ENCODE results near the gene PAK6. TPM values are rescaled to one million over a fixed set of nuclear protein-coding genes. Genes with fewer than 3 reads are reported as not detected.

Gene PAK6
- total RNA-seq, 2 donors from 2014 or later, result 4.9 to 10.4 TPM

DNA sequence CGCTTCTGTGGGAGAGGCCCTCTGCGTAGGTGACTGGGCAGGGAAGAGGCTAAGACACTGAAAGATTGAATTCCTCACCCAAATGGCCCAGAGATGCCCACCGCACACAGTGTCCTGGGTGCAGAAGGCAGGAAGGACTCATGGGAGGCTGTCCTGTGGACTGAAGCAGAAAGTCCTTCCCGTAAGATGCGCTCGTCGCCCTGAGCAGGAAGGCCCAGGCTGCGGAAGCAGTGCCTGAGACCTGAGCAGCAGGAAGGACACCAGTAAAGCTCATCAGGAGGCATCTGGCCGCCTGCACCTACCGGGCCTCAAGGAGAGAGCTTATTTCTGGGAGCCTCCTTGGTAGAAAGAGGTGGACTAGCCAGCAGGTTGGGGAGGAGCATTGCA is 3.3 kb downstream of the PAK6 start:
- TF ChIP-seq, protein P1, sequence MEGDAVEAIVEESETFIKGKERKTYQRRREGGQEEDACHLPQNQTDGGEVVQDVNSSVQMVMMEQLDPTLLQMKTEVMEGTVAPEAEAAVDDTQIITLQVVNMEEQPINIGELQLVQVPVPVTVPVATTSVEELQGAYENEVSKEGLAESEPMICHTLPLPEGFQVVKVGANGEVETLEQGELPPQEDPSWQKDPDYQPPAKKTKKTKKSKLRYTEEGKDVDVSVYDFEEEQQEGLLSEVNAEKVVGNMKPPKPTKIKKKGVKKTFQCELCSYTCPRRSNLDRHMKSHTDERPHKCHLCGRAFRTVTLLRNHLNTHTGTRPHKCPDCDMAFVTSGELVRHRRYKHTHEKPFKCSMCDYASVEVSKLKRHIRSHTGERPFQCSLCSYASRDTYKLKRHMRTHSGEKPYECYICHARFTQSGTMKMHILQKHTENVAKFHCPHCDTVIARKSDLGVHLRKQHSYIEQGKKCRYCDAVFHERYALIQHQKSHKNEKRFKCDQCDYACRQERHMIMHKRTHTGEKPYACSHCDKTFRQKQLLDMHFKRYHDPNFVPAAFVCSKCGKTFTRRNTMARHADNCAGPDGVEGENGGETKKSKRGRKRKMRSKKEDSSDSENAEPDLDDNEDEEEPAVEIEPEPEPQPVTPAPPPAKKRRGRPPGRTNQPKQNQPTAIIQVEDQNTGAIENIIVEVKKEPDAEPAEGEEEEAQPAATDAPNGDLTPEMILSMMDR (IDR thresholded peaks at IDR 0.05), result no peak
- intact Hi-C loops (cut with DNase I), result no loop called here
- no peak for DNase-seq
- no peaks in the 10 kb centered on the region for H3K4me1 ChIP-seq
- no peak overlapping the region for H3K4me3 ChIP-seq
- H3K9me3 ChIP-seq, result no peaks in the 10 kb centered on the region
- no peak overlapping the region for H3K9ac ChIP-seq (ENCODE audit: low read depth in 2 of 2, low read length in 2 of 2)
- no peak overlapping the region for H3K27ac ChIP-seq
- peaks cover 6% of the 10 kb centered on the region for H3K27me3 ChIP-seq
- H3K36me3 ChIP-seq, result no peaks in the 10 kb centered on the region

DNA sequence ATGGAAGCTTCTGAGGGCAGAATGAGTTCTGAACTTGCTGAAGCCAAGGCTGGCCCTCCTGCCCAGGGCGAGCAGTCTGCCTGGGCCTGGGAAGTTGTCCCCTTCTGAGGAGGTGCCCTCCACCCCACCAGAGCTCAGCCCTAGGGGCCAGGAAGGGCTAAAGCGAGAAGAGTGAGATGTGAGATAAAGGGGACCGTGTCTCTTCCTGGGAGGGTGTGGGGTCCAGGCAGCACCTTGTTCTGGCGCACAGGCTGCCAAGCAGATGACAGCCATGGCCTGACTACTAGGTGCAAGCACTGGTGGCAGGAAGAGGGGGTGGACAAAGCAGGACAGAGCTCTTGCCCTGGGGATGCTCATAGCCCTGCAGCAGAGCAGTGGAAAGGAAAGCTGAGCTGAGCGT is 3.7 kb downstream of the PAK6 start:
- TF ChIP-seq, protein P1 (IDR thresholded peaks at IDR 0.05), result no peak
- Histone ChIP-seq H3K27ac (no peak overlapping the region), H3K4me3 (no peak overlapping the region), H3K36me3 (no peaks in the 10 kb centered on the region), H3K9me3 (no peaks in the 10 kb centered on the region), H3K4me1 (no peaks in the 10 kb centered on the region), H3K27me3 (peaks cover 6% of the 10 kb centered on the region), H3K9ac (ENCODE audit: low read depth in 2 of 2, low read length in 2 of 2) (no peak overlapping the region)
- DNase-seq, result no peak
- intact Hi-C loops (cut with DNase I), result no loop called here

DNA sequence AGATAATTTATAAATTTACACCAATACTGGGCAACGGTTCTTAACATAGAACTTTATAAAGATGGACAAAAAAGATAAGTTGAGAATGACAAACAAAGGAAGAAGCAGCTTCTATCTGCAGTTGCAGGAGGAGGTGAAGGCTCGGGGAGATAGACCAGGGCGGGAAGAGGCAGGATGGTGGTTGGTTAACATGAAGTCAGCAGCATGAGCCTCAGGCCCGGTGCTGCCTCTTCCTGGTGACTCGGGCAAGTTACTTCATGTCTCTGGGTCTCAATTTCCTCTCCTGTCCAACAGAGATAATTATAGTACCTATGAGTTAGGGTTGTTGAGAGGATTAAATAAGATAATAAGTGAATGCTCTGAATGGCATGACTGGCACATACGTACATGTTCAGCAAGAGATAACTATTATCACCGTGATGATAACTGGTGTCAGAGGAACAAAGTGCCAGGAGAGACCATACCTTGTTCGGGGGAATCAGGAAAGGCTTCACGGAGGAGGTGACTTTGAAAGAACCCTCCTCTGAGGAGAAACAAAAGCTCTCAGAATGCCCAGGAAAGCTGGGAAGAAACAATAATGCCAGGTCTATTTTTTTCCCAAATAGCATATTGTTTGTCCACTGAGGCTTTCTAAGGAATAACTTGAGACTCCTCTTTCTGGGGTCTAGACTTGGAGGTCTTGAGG is 4.4 kb downstream of the PAK6 start:
- no peak for DNase-seq

DNA sequence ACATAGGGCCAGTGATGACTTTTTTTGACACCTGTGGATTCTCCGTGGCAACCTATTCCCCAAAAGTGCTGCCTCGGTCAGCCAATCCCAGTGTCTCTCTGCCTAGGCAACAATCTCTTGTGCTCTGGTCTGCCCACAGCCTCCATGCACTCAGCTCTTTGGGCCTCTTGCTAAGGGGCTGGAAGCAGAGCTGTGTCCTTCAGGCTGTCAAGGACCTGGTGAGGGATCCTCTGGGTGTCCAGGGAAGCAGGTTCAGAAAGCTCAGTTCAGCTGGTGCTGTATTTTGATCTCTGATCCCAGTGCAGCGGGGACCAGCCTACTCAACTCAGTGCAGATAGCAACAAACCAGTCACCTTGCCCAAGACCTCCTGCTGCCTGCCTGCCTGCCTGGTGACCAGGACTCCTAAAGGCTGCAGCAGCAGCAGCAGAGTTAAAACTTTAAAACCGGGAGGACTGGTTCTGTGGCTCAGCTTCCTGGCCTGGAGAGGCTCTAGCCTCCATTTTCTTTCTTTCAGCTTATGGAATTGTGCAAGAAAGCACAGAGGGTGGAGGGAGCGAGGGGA is 6.2 kb downstream of the PAK6 start:
- no peak for DNase-seq
- Histone ChIP-seq H3K9me3 (no peaks in the 10 kb centered on the region), H3K4me1 (no peaks in the 10 kb centered on the region), H3K27ac (no peak overlapping the region), H3K9ac (ENCODE audit: low read depth in 2 of 2, low read length in 2 of 2) (no peak overlapping the region), H3K27me3 (no peaks in the 10 kb centered on the region), H3K4me3 (no peak overlapping the region), H3K36me3 (no peaks in the 10 kb centered on the region)
- intact Hi-C loops (cut with DNase I), result no loop called here
- TF ChIP-seq, protein P1 (IDR thresholded peaks at IDR 0.05), result no peak

More for the DNA sequence above, 4.4 kb downstream of the PAK6 start:
- H3K9ac ChIP-seq (ENCODE audit: low read depth in 2 of 2, low read length in 2 of 2), result no peak overlapping the region
- TF ChIP-seq, protein P1 (IDR thresholded peaks at IDR 0.05), result no peak
- H3K27ac ChIP-seq, result no peak overlapping the region
- intact Hi-C loops (cut with DNase I), result no loop called here
- no peaks in the 10 kb centered on the region for H3K4me1 ChIP-seq
- H3K4me3 ChIP-seq, result no peak overlapping the region
- no peaks in the 10 kb centered on the region for H3K9me3 ChIP-seq
- H3K27me3 ChIP-seq, result peaks cover 6% of the 10 kb centered on the region
- no peaks in the 10 kb centered on the region for H3K36me3 ChIP-seq

DNA sequence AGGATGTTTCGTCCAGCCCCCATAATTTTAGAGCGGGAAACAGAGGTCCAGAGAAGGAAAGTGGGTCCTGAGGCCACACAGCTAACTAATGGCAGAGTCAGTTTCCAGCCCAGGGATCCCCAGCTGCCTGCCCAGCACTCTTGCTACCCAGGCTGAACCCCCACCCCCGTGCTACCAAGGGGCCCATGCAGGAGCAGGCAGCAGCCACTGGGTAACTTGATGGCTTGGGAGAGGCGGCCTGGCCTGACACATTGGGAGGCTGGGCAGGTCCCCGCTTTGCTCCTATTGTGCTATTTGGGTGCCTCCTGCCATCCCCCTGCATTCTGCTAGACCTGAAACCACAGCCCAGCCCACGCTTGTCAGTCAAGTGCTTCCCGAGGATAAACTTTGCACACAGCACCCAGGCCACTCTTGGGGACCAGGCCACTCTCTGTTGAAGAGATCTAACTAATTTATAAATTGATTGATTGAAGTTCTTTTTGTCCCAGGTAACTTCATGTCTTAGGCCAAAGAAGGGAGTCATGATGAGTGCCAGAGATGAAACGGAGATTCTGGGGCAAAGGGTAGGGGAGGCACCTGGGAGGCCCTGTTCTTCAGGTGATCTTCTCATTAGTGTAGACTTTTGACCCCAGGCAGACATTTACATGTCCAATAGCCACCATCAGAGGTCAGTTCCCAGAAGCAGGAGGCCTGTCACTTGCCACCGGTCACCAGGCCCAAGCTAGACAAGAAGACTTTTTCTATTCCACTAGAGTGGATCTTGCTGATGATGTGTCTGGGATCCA is 7.0 kb downstream of the PAK6 start:
- Histone ChIP-seq H3K27me3 (no peaks in the 10 kb centered on the region), H3K9ac (ENCODE audit: low read depth in 2 of 2, low read length in 2 of 2) (no peak overlapping the region), H3K4me3 (no peak overlapping the region), H3K36me3 (no peaks in the 10 kb centered on the region), H3K4me1 (no peaks in the 10 kb centered on the region), H3K27ac (no peak overlapping the region), H3K9me3 (no peaks in the 10 kb centered on the region)
- DNase-seq, result no peak
- intact Hi-C loops (cut with DNase I), result no loop called here
- TF ChIP-seq, protein P1 (IDR thresholded peaks at IDR 0.05), result no peak

All from colonic mucosa (tissue), 4 donors.